ENCODE results near the gene FAM151B. TPM values are rescaled to one million over a fixed set of nuclear protein-coding genes. Genes with fewer than 3 reads are reported as not detected.
"Not testable (repeated sequence)": the region's sequence is repeated elsewhere in the genome, so short reads cannot be mapped to it uniquely, and the experiment has no call there.

Gene FAM151B
- total and polyA plus RNA-seq, 2 of the 13 experiments (the other 11 are each of a cell fraction or from before 2014, with no cell fraction given) = 0.61 to 1.0 TPM

DNA sequence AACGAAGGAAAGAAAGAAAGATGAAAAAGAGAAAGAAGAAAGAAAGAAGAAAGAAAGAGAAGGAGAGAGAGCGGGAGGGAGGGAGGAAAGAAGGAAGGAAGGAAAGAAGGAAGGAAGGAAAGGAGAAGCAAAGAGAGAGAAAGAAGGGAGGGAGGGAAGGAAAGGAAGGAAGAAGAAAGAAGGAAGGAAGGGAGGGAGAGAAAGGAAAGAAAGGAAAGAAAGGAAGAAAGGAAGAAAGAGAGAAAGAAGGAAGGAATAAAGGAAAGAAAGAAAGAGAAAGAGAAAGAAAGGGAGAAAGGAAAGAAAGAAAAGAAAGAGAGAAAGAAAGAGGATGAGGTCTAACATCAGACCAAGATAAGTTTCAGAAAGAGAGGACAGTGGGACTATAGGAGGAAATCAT lies 91.2 kb downstream of the FAM151B start:
- no peaks in the 10 kb centered on the region for H3K9me3 ChIP-seq (ENCODE audit: low read length)
- TF ChIP-seq TAF15 (IDR thresholded peaks at IDR 0.05; ENCODE audit: low read depth, low read length, poor library complexity, severe bottlenecking) = no peak
- TF ChIP-seq, protein P1, sequence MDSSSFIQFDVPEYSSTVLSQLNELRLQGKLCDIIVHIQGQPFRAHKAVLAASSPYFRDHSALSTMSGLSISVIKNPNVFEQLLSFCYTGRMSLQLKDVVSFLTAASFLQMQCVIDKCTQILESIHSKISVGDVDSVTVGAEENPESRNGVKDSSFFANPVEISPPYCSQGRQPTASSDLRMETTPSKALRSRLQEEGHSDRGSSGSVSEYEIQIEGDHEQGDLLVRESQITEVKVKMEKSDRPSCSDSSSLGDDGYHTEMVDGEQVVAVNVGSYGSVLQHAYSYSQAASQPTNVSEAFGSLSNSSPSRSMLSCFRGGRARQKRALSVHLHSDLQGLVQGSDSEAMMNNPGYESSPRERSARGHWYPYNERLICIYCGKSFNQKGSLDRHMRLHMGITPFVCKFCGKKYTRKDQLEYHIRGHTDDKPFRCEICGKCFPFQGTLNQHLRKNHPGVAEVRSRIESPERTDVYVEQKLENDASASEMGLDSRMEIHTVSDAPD (CRISPR knock-in tag; IDR thresholded peaks at IDR 0.05) = no peak
- no peak for TF ChIP-seq CENPT (CRISPR knock-in tag; IDR thresholded peaks at IDR 0.05; ENCODE audit: low read depth)
- no peak for TF ChIP-seq ZBTB7A (CRISPR knock-in tag; IDR thresholded peaks at IDR 0.05)
- TF ChIP-seq NAIF1 (CRISPR knock-in tag; IDR thresholded peaks at IDR 0.05; ENCODE audit: borderline replicate concordance) = no peak
- TF ChIP-seq, protein P2, sequence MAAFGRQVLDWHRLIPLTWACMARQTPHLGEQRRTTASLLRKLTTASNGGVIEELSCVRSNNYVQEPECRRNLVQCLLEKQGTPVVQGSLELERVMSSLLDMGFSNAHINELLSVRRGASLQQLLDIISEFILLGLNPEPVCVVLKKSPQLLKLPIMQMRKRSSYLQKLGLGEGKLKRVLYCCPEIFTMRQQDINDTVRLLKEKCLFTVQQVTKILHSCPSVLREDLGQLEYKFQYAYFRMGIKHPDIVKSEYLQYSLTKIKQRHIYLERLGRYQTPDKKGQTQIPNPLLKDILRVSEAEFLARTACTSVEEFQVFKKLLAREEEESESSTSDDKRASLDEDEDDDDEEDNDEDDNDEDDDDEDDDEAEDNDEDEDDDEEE (CRISPR knock-in tag; IDR thresholded peaks at IDR 0.05) = no peak
- TF ChIP-seq SIN3A (IDR thresholded peaks at IDR 0.05; ENCODE audit: borderline replicate concordance, low read depth, low read length) = no peak
- TF ChIP-seq ZNF790 (CRISPR knock-in tag; IDR thresholded peaks at IDR 0.05; ENCODE audit: borderline replicate concordance) = no peak
- ChIA-PET CTCF (ENCODE audit: low intra/inter-chr PET ratio, low total read pairs) (no interaction called here), POLR2A (no interaction called here)
- H3K4me1 ChIP-seq (ENCODE audit: insufficient read depth, low read length) = no peaks in the 10 kb centered on the region
- no peak for DNase-seq (ENCODE audit: low spot score)
- intact Hi-C loops (cut with micrococcal nuclease; ENCODE audit: unreplicated experiment) = no loop called here
- no peak for ATAC-seq
- H3K27me3 ChIP-seq (ENCODE audit: control insufficient read depth in 1 of 2, insufficient read depth in 2 of 2, low read length in 2 of 2) = peaks cover 0 to 5% of the 10 kb centered on the region in 2 experiments; a peak in 2 of 5 replicates
- no peak overlapping the region for H3K9ac ChIP-seq (ENCODE audit: insufficient read depth, low read depth, low read length)
- 85% methylated on average over 2 of the region's 2 CpGs for WGBS (ENCODE audit: low lambda C conversion rate)
- no peak overlapping the region for H3K4me2 ChIP-seq (ENCODE audit: low read depth, low read length)
- in situ Hi-C loops (cut with HindIII; ENCODE audit: extremely low pct_ligation_motif_present, low pct_unique_long_range_greater_than_20kb) = no loop called here
- no peak for FAIRE-seq
- H3K4me3 ChIP-seq (replicated peaks in 1 of 3; ENCODE audit: insufficient read depth in 1 of 3, low read depth in 2 of 3, low read length in 3 of 3) = no peak overlapping the region
- H4K20me1 ChIP-seq (ENCODE audit: insufficient read depth, low read length) = no peaks in the 10 kb centered on the region
- H3K79me2 ChIP-seq (ENCODE audit: insufficient read depth, low read length) = no peaks in the 10 kb centered on the region
- H3K36me3 ChIP-seq (replicated peaks in 1 of 2; ENCODE audit: control insufficient read depth in 1 of 2, insufficient read depth in 2 of 2, low read length in 2 of 2) = no peaks in the 10 kb centered on the region
- H2AFZ ChIP-seq (ENCODE audit: low read length) = no peak overlapping the region
- H3K27ac ChIP-seq (ENCODE audit: extremely low read length, insufficient read depth, low read length) = no peak overlapping the region
- BruUV-seq (replicated peaks) = no TSS peak

DNA sequence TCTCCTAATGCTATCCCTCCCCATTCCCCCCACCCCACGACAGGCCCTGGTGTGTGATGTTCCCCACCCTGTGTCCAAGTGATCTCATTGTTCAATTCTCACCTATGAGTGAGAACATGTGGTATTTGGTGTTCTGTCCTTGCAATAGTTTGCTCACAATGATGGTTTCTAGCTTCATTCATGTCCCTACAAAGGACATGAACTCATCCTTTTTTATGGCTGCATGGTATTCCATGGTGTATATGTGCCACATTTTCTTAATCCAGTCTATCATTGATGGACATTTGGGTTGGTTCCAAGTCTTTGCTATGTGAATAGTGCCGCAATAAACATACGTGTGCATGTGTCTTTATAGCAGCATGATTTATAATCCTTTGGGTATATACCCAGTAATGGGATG lies 92.4 kb downstream of the FAM151B start:
- in situ Hi-C loops (cut with HindIII; ENCODE audit: extremely low pct_ligation_motif_present, low pct_unique_long_range_greater_than_20kb); H3K4me1 ChIP-seq (ENCODE audit: insufficient read depth, low read length); FAIRE-seq; H3K9ac ChIP-seq (ENCODE audit: insufficient read depth, low read depth, low read length); H3K79me2 ChIP-seq (ENCODE audit: insufficient read depth, low read length); intact Hi-C loops (cut with micrococcal nuclease; ENCODE audit: unreplicated experiment); H3K27me3 ChIP-seq (ENCODE audit: control insufficient read depth in 1 of 2, insufficient read depth in 2 of 2, low read length in 2 of 2); H4K20me1 ChIP-seq (ENCODE audit: insufficient read depth, low read length); H3K9me3 ChIP-seq (ENCODE audit: low read length); DNase-seq (ENCODE audit: low spot score); H3K4me2 ChIP-seq (ENCODE audit: low read depth, low read length); H2AFZ ChIP-seq (ENCODE audit: low read length); H3K27ac ChIP-seq (ENCODE audit: extremely low read length, insufficient read depth, low read length); CTCF ChIA-PET (ENCODE audit: low intra/inter-chr PET ratio, low total read pairs); ATAC-seq; POLR2A ChIA-PET; H3K4me3 ChIP-seq (replicated peaks in 1 of 3; ENCODE audit: insufficient read depth in 1 of 3, low read depth in 2 of 3, low read length in 3 of 3); BruUV-seq (replicated peaks); H3K36me3 ChIP-seq (replicated peaks in 1 of 2; ENCODE audit: control insufficient read depth in 1 of 2, insufficient read depth in 2 of 2, low read length in 2 of 2): not testable (repeated sequence)
- WGBS (ENCODE audit: low lambda C conversion rate) = 50% methylated on average over 3 of the region's 3 CpGs

Measured in HepG2 (cell line).